Loucy (cell line): ENCODE results near the gene TSACC.
A peak's percentile ranks its signal among the peaks of the same experiment; 100 is the strongest.

Source experiments
- H2AFZ ChIP-seq: fragments of 200-600 bp; sonication (generic); 2 replicates; pipeline ENCODE4 v1.6.0; 2016; ENCODE audit warnings: antibody characterized with exemption, mild to moderate bottlenecking, low read length, moderate library complexity
- H3F3A ChIP-seq: fragments of 200-600 bp; 2 replicates; pipeline ENCODE4 v1.6.0; 2016; ENCODE audit warnings: antibody characterized with exemption, low read depth, mild to moderate bottlenecking
- H3K27me3 ChIP-seq: fragments of 200-600 bp; sonication (generic); 2 replicates; pipeline ENCODE4 v1.6.1; 2014; ENCODE audit warnings: low read length, mild to moderate bottlenecking; ENCODE audit not compliant: insufficient read depth, poor library complexity, severe bottlenecking
- H3K36me3 ChIP-seq: fragments of 200-600 bp; sonication (generic); 2 replicates; pipeline ENCODE4 v1.6.1; 2016; ENCODE audit warnings: low read length; ENCODE audit not compliant: insufficient read depth
- H3K4me1 ChIP-seq: fragments of 200-600 bp; sonication (generic); 2 replicates; pipeline ENCODE4 v1.5.1; 2014; ENCODE audit warnings: low read length, mild to moderate bottlenecking; ENCODE audit not compliant: insufficient read depth, poor library complexity, severe bottlenecking
- H3K4me2 ChIP-seq: fragments of 200-600 bp; sonication (generic); 2 replicates; pipeline ENCODE4 v1.6.0; 2014; ENCODE audit warnings: antibody characterized with exemption, low read length, low read depth, mild to moderate bottlenecking; ENCODE audit not compliant: poor library complexity, severe bottlenecking
- H3K4me3 ChIP-seq: fragments of 200-600 bp; sonication (generic); 2 replicates; pipeline ENCODE4 v1.5.1; 2014; ENCODE audit warnings: low read length, mild to moderate bottlenecking, mixed read lengths; ENCODE audit not compliant: poor library complexity, severe bottlenecking
- H3K79me2 ChIP-seq: fragments of 200-600 bp; sonication (generic); 2 replicates; pipeline ENCODE4 v1.6.1; 2014; ENCODE audit warnings: low read length; ENCODE audit not compliant: insufficient read depth
- H3K9ac ChIP-seq: fragments of 200-600 bp; sonication (generic); 2 replicates; pipeline ENCODE4 v1.6.0; 2014; ENCODE audit warnings: mild to moderate bottlenecking, low read depth, low read length, moderate library complexity; ENCODE audit not compliant: poor library complexity, severe bottlenecking
- H3K9me2 ChIP-seq: fragments of 200-600 bp; sonication (generic); replicated peaks from 2 replicates; pipeline ENCODE4 v1.6.1; 2016; ENCODE audit warnings: low read depth, low read length, mixed read lengths
- H3K9me3 ChIP-seq: fragments of 200-600 bp; sonication (generic); 2 replicates; pipeline ENCODE4 v1.6.1; 2014; ENCODE audit warnings: mild to moderate bottlenecking, antibody characterized with exemption, low read length, low read depth; ENCODE audit not compliant: insufficient read depth
- H4K20me1 ChIP-seq: fragments of 200-600 bp; sonication (generic); 2 replicates; pipeline ENCODE4 v1.6.0; 2014; ENCODE audit warnings: antibody characterized with exemption, low read length, mild to moderate bottlenecking; ENCODE audit not compliant: insufficient read depth, poor library complexity, severe bottlenecking
- EZH2phosphoT487 ChIP-seq: fragments of 200-600 bp; IDR thresholded peaks from 2 replicates; pipeline ENCODE4 v1.6.1; 2018; ENCODE audit warnings: antibody characterized with exemption, mild to moderate bottlenecking, moderate library complexity, borderline replicate concordance
- TF ChIP-seq, protein P1 (sequence below): fragments of 200-600 bp; sonication (generic); conservative IDR thresholded peaks from 2 replicates; pipeline ENCODE4 v1.5.1; 2014; ENCODE audit warnings: mild to moderate bottlenecking, antibody characterized with exemption, low read length

Gene TSACC

DNA sequence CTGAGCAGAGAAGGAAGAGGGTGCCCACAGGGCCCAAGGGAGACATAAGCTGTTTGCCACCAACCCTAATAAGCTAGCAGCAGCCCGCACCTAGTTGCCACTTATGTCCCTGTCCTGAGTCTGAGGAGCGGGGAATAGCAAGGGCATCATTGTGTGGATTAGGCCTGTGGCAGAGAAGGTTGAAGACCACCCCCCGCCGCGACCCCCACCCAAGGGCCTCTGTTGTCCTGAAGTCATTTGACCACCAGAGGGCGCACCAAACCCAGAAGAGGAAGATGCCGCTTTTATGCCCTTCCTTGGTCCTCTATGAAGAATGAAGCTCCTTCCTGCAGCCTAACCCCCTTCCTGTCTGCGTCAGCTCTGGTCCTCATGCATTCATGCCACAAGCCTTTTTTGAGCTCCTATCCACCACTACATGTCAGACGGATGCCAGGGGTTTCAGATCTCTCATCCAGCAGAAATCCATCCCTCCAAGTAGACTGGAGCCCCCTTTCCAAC is 47.3 kb downstream of the TSACC start:
- peaks cover 13% of the 10 kb centered on the region for H3K4me1 ChIP-seq
- H3K9me2 ChIP-seq: no peaks in the 10 kb centered on the region
- H3K36me3 ChIP-seq: no peaks in the 10 kb centered on the region
- no peak for TF ChIP-seq EZH2phosphoT487
- TF ChIP-seq, protein P1, sequence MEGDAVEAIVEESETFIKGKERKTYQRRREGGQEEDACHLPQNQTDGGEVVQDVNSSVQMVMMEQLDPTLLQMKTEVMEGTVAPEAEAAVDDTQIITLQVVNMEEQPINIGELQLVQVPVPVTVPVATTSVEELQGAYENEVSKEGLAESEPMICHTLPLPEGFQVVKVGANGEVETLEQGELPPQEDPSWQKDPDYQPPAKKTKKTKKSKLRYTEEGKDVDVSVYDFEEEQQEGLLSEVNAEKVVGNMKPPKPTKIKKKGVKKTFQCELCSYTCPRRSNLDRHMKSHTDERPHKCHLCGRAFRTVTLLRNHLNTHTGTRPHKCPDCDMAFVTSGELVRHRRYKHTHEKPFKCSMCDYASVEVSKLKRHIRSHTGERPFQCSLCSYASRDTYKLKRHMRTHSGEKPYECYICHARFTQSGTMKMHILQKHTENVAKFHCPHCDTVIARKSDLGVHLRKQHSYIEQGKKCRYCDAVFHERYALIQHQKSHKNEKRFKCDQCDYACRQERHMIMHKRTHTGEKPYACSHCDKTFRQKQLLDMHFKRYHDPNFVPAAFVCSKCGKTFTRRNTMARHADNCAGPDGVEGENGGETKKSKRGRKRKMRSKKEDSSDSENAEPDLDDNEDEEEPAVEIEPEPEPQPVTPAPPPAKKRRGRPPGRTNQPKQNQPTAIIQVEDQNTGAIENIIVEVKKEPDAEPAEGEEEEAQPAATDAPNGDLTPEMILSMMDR: peak; percentile 100
- peak overlapping the region; percentile 60 for H3K4me2 ChIP-seq
- H3K27me3 ChIP-seq: no peaks in the 10 kb centered on the region
- H3K9ac ChIP-seq: peak overlapping the region; percentile 61
- H4K20me1 ChIP-seq: no peaks in the 10 kb centered on the region
- no peaks in the 10 kb centered on the region for H3F3A ChIP-seq
- H2AFZ ChIP-seq: peak overlapping the region; percentile 70
- H3K79me2 ChIP-seq: no peaks in the 10 kb centered on the region
- peak overlapping the region; percentile 21 for H3K4me3 ChIP-seq
- H3K9me3 ChIP-seq: no peaks in the 10 kb centered on the region

DNA sequence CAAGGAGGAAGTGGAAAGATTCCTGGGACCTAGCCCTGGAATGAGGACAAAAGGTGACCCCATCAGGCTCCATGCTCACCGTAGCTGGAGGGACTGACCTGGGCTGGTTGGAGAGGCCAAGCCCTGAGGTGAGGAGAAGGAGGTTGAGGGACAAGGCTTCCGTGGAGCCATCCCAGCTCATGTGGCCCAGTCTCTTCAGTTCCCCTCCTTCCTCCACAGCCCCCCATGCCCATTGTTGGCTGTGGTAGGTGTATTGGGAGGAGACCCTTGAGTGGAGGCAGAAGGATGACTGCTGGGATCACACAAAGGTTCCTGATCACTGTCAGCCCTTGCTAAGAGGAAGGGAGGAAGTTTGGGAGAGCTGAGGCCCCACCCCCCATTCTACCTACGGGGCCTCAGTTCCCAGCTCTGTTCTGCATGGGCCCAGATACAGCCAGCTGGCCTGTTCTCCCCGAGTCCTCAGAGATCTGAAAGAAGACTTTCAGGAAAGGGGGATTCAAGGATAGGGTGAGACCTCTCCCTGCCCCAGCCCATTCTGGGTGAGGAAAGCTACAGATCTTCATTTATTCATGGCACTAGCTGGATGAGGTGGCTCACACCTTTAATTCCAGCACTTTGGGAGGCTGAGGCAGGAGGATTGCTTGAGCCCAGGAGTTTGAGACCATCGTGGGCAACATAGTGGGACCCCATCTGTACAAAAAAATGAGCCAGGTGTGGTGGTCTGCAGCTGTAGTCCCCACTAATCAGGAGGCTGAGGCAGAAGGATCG is 48.0 kb downstream of the TSACC start:
- Histone ChIP-seq H3K4me2 (peak overlapping the region; percentile 60), H2AFZ (peak overlapping the region; percentile 70), H3K4me1 (peaks cover 13% of the 10 kb centered on the region), H3K9me3 (no peaks in the 10 kb centered on the region), H3K36me3 (no peaks in the 10 kb centered on the region), H3F3A (no peaks in the 10 kb centered on the region), H4K20me1 (no peaks in the 10 kb centered on the region), H3K4me3 (peak overlapping the region; percentile 21), H3K9ac (peak overlapping the region; percentile 61), H3K79me2 (no peaks in the 10 kb centered on the region), H3K9me2 (no peaks in the 10 kb centered on the region), H3K27me3 (no peaks in the 10 kb centered on the region)
- TF ChIP-seq, protein P1: no peak
- no peak for TF ChIP-seq EZH2phosphoT487

DNA sequence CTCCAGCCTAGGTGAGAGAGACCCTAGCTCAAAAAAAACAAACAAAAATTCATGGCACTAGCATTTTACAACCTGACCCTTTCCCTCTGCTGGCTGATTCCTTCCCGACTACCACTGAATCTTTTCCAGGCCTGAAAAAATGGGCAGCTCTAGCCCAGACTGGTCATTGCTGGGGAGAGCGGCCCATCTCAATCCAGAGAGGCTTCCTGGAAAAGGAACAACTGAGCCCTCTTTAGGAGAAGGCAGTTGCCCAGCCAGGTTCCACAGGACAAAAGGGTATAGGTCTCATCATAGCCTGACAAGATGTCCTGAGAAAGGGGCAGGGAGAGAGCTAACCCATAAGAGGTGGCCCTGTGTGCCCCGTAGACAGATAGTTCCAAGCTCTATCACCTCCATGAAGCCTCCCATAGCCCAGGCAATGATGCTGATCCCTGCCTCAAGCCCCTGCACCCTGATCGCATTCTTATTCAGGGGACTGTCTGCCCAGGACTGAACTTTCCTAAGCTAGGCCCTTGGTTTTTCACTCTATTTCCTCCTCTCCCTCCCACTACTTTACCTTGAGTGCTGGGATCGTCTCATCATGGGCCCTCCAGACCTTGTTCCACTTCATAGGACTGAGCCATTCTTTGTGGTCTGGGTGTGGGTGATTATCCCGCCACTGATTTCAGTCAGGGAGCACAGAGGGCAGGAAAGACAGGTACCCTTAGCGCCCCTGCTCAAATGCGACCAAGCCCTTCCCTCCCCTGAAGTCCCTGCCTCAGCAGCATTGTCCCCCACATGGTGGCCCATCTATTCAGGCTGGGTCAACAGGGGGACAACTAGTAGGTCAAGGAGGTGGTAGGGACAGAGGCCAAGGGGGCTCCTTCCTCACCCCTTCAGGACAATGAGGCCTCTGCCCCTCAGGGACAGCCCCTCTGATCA is 48.9 kb downstream of the TSACC start:
- no peak overlapping the region for H2AFZ ChIP-seq
- H3K4me3 ChIP-seq: no peak overlapping the region
- no peaks in the 10 kb centered on the region for H4K20me1 ChIP-seq
- H3K4me2 ChIP-seq: no peak overlapping the region
- no peaks in the 10 kb centered on the region for H3K9me3 ChIP-seq
- no peaks in the 10 kb centered on the region for H3K79me2 ChIP-seq
- no peak overlapping the region for H3K9ac ChIP-seq
- H3F3A ChIP-seq: no peaks in the 10 kb centered on the region
- TF ChIP-seq, protein P1: no peak
- H3K4me1 ChIP-seq: peaks cover 13% of the 10 kb centered on the region
- no peaks in the 10 kb centered on the region for H3K9me2 ChIP-seq
- no peaks in the 10 kb centered on the region for H3K36me3 ChIP-seq
- no peaks in the 10 kb centered on the region for H3K27me3 ChIP-seq
